HepG2 (cell line): ENCODE data around the gene KHNYN. TPM values are rescaled to one million over a fixed set of nuclear protein-coding genes. Genes with fewer than 3 reads are reported as not detected.

Experiments
- CBFB ChIP-seq: sonication (generic); formaldehyde crosslinking; IDR thresholded peaks from 2 replicates; pipeline ENCODE4 v1.4.0; 2020; ENCODE audit warnings: missing genetic modification reagents
- CENPX ChIP-seq: sonication (generic); formaldehyde crosslinking; IDR thresholded peaks from 2 replicates; pipeline ENCODE4 v1.9.0; 2021; ENCODE audit warnings: mild to moderate bottlenecking, missing genetic modification reagents, moderate library complexity
- EZH2 ChIP-seq: conservative IDR thresholded peaks from 2 replicates; pipeline ENCODE4 v1.6.1; 2012; ENCODE audit warnings: mild to moderate bottlenecking, low read depth, low read length, moderate library complexity
- KDM5A ChIP-seq: fragments of 200-600 bp; sonication (generic); IDR thresholded peaks from 2 replicates; pipeline ENCODE4 v1.7.0; 2018; ENCODE audit warnings: antibody characterized with exemption, mild to moderate bottlenecking, low read length, borderline replicate concordance
- NFATC3 ChIP-seq: sonication (generic); formaldehyde crosslinking; IDR thresholded peaks from 2 replicates; pipeline ENCODE4 v1.5.1; 2020; ENCODE audit warnings: mild to moderate bottlenecking, missing genetic modification reagents
- NFRKB ChIP-seq: fragments of 450-650 bp; IDR thresholded peaks from 2 replicates; pipeline ENCODE4 v1.6.1; 2017
- NKX3-1 ChIP-seq: sonication (generic); formaldehyde crosslinking; IDR thresholded peaks from 2 replicates; pipeline ENCODE4 v1.5.0; 2020; ENCODE audit warnings: missing genetic modification reagents
- PRDM4 ChIP-seq: sonication (generic); formaldehyde crosslinking; IDR thresholded peaks from 2 replicates; pipeline ENCODE4 v1.9.0; 2021; ENCODE audit warnings: missing genetic modification reagents, borderline replicate concordance
- SIN3A ChIP-seq: IDR thresholded peaks from 2 replicates; pipeline ENCODE4 v1.6.1; 2011; ENCODE audit warnings: low read depth, mild to moderate bottlenecking, control low read depth, low read length, borderline replicate concordance
- ZKSCAN1 ChIP-seq: fragments of 150-350 bp; IDR thresholded peaks from 2 replicates; pipeline ENCODE4 v1.6.1; 2014; ENCODE audit warnings: low read length
- ZNF33B ChIP-seq: sonication (generic); formaldehyde crosslinking; IDR thresholded peaks from 2 replicates; pipeline ENCODE4 v1.5.1; 2020; ENCODE audit warnings: mild to moderate bottlenecking, missing genetic modification reagents
- ZNF761 ChIP-seq: sonication (generic); formaldehyde crosslinking; conservative IDR thresholded peaks from 2 replicates; pipeline ENCODE4 v1.4.0; 2020; ENCODE audit warnings: mild to moderate bottlenecking, missing genetic modification reagents
- ZNF772 ChIP-seq: sonication (generic); formaldehyde crosslinking; IDR thresholded peaks from 2 replicates; pipeline ENCODE4 v1.5.0; 2020; ENCODE audit warnings: mild to moderate bottlenecking, missing genetic modification reagents
- polyA plus RNA-seq, 8 experiments: library from polyadenylated mRNA; depleted of rRNA in 3 of 8; stranded (reverse) in 7 of 8; unstranded in 1 of 8; fragments of >200 nt; fragmentation: Illumina TruSeq in 4 of 8; extraction: Trizol in 4 of 8; gene quantifications; 2 replicates each; pipeline versions ENCODE4 v1.2.1 to v1.2.3, GENCODE V29; 2011 to 2016; ENCODE audit warnings: low read depth in 4 of 8, missing spikeins in 1 of 8, mixed read lengths in 1 of 8; ENCODE audit not compliant: insufficient read depth in 1 of 8
- total RNA-seq, 5 experiments: library from RNA; depleted of rRNA; stranded (reverse); fragments of >200 nt; fragmentation: Illumina TruSeq; extraction: Trizol; gene quantifications; 2 replicates each; pipeline ENCODE4 v1.2.3, GENCODE V29; 2016; ENCODE audit warnings: low read depth in 1 of 5
- TF ChIP-seq, protein P1 (sequence below): sonication (generic); formaldehyde crosslinking; IDR thresholded peaks from 2 replicates; pipeline ENCODE4 v1.5.0; 2020; ENCODE audit warnings: mild to moderate bottlenecking, missing genetic modification reagents
- TF ChIP-seq, protein P2 (sequence below): sonication (generic); formaldehyde crosslinking; IDR thresholded peaks from 2 replicates; pipeline ENCODE4 v1.4.0; 2020; ENCODE audit warnings: missing genetic modification reagents, borderline replicate concordance
- TF ChIP-seq, protein P3 (sequence below): sonication (generic); formaldehyde crosslinking; conservative IDR thresholded peaks from 2 replicates; pipeline ENCODE4 v1.4.0; 2020; ENCODE audit warnings: missing genetic modification reagents

The KHNYN gene
- total and polyA plus RNA-seq, 2 of the 13 experiments (the other 11 are each of a cell fraction or from before 2014, with no cell fraction given) = 52.8 to 75.7 TPM

DNA sequence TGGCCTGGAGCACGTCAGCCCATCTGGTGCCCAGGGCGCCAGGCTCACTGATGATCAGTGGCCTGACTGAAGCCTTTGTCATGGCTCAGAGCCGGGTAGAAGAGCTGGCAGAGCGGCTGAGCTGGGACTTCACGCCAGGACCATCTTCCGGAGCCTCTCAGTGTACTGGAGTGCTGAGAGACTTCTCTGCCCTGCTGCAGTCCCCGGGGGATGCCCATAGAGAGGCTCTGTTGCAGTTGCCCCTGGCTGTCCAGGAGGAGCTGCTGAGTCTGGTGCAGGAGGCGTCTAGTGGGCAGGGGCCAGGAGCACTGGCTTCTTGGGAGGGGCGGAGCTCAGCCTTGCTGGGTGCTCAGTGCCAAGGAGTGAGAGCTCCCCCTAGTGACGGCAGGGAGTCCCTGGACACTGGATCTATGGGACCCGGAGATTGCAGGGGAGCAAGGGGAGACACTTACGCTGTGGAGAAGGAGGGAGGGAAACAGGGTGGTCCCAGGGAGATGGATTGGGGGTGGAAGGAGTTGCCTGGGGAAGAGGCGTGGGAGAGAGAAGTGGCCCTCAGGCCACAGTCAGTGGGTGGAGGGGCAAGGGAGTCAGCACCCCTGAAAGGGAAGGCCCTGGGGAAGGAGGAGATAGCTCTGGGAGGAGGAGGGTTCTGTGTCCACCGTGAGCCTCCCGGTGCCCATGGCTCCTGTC is 2.0 kb downstream of the KHNYN start (continued):
- TF ChIP-seq PRDM4 (no peak), ZNF761 (CRISPR knock-in tag) (no peak), NFATC3 (CRISPR knock-in tag) (no peak), KDM5A (peak; percentile 76; the same call in 1 of the 2 replicates), ZKSCAN1 (peak; percentile 43; the same call in 1 of the 2 replicates), CENPX (no peak), ZNF772 (CRISPR knock-in tag) (peak; percentile 85), NFRKB (no peak), ZNF33B (no peak), EZH2 (no peak), NKX3-1 (CRISPR knock-in tag) (no peak), SIN3A (peak; percentile 73; the same call in 1 of the 2 replicates), CBFB (CRISPR knock-in tag) (peak; percentile 86)
- TF ChIP-seq, protein P1, sequence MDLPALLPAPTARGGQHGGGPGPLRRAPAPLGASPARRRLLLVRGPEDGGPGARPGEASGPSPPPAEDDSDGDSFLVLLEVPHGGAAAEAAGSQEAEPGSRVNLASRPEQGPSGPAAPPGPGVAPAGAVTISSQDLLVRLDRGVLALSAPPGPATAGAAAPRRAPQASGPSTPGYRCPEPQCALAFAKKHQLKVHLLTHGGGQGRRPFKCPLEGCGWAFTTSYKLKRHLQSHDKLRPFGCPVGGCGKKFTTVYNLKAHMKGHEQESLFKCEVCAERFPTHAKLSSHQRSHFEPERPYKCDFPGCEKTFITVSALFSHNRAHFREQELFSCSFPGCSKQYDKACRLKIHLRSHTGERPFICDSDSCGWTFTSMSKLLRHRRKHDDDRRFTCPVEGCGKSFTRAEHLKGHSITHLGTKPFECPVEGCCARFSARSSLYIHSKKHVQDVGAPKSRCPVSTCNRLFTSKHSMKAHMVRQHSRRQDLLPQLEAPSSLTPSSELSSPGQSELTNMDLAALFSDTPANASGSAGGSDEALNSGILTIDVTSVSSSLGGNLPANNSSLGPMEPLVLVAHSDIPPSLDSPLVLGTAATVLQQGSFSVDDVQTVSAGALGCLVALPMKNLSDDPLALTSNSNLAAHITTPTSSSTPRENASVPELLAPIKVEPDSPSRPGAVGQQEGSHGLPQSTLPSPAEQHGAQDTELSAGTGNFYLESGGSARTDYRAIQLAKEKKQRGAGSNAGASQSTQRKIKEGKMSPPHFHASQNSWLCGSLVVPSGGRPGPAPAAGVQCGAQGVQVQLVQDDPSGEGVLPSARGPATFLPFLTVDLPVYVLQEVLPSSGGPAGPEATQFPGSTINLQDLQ = no peak
- TF ChIP-seq, protein P2, sequence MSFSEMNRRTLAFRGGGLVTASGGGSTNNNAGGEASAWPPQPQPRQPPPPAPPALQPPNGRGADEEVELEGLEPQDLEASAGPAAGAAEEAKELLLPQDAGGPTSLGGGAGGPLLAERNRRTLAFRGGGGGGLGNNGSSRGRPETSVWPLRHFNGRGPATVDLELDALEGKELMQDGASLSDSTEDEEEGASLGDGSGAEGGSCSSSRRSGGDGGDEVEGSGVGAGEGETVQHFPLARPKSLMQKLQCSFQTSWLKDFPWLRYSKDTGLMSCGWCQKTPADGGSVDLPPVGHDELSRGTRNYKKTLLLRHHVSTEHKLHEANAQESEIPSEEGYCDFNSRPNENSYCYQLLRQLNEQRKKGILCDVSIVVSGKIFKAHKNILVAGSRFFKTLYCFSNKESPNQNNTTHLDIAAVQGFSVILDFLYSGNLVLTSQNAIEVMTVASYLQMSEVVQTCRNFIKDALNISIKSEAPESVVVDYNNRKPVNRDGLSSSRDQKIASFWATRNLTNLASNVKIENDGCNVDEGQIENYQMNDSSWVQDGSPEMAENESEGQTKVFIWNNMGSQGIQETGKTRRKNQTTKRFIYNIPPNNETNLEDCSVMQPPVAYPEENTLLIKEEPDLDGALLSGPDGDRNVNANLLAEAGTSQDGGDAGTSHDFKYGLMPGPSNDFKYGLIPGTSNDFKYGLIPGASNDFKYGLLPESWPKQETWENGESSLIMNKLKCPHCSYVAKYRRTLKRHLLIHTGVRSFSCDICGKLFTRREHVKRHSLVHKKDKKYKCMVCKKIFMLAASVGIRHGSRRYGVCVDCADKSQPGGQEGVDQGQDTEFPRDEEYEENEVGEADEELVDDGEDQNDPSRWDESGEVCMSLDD = no peak
- TF ChIP-seq, protein P3, sequence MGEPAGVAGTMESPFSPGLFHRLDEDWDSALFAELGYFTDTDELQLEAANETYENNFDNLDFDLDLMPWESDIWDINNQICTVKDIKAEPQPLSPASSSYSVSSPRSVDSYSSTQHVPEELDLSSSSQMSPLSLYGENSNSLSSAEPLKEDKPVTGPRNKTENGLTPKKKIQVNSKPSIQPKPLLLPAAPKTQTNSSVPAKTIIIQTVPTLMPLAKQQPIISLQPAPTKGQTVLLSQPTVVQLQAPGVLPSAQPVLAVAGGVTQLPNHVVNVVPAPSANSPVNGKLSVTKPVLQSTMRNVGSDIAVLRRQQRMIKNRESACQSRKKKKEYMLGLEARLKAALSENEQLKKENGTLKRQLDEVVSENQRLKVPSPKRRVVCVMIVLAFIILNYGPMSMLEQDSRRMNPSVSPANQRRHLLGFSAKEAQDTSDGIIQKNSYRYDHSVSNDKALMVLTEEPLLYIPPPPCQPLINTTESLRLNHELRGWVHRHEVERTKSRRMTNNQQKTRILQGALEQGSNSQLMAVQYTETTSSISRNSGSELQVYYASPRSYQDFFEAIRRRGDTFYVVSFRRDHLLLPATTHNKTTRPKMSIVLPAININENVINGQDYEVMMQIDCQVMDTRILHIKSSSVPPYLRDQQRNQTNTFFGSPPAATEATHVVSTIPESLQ (CRISPR knock-in tag) = peak; percentile 83
